ENCODE results near the gene SLC5A10. TPM values are rescaled to one million over a fixed set of nuclear protein-coding genes. Genes with fewer than 3 reads are reported as not detected.
A peak's percentile ranks its signal among the peaks of the same experiment; 100 is the strongest.

Gene SLC5A10
- total RNA-seq, 4 donors from 2014 or later, result not detected

DNA sequence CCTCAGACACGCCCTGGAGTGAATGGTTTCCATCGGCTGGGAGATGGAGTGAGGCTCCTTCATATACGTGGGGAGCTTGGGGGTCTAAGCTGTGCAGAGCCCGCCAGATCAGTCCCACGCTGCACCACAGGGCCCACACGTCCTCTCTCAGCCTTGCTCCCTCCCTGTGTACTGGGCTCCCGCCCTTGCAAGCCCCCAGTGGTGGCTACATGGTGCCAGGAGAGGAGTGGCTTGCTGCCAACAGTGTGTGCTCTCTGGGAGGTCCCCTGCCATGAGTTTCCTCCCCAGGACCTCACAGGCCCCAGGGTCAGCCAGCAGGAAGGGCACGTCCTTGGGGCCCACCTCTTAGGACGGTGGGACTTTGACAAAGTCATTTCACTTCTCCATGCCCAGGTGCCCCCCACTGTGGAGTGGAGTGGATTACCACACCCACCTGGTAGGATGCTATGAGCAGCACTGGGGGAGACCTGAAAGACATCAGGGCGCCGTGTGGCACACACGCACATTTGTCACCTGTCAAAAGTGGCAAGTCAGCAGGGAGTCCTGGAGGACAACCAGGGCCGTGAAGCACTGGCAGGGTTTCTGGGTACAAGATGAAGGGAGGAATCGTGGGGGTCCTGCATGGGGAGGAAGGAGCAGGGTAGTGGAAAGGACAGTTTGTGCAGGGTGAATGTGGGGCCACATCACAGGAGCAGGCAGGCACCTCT is 13.7 kb downstream of the SLC5A10 start:
- Histone ChIP-seq H3K27me3 (no peaks in the 10 kb centered on the region), H3K4me1 (peaks cover 0 to 4% of the 10 kb centered on the region in 2 donors), H3K4me3 (no peak overlapping the region), H3K9me3 (no peaks in the 10 kb centered on the region), H3K27ac (no peak overlapping the region), H3K36me3 (no peaks in the 10 kb centered on the region)
- no peak for DNase-seq
- intact Hi-C loops (cut with DNase I; ENCODE audit: low total_unique reads), result no loop called here
- TF ChIP-seq, protein P1, sequence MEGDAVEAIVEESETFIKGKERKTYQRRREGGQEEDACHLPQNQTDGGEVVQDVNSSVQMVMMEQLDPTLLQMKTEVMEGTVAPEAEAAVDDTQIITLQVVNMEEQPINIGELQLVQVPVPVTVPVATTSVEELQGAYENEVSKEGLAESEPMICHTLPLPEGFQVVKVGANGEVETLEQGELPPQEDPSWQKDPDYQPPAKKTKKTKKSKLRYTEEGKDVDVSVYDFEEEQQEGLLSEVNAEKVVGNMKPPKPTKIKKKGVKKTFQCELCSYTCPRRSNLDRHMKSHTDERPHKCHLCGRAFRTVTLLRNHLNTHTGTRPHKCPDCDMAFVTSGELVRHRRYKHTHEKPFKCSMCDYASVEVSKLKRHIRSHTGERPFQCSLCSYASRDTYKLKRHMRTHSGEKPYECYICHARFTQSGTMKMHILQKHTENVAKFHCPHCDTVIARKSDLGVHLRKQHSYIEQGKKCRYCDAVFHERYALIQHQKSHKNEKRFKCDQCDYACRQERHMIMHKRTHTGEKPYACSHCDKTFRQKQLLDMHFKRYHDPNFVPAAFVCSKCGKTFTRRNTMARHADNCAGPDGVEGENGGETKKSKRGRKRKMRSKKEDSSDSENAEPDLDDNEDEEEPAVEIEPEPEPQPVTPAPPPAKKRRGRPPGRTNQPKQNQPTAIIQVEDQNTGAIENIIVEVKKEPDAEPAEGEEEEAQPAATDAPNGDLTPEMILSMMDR (IDR thresholded peaks at IDR 0.05), result no peak
- no peak for TF ChIP-seq POLR2A (IDR thresholded peaks at IDR 0.05)

DNA sequence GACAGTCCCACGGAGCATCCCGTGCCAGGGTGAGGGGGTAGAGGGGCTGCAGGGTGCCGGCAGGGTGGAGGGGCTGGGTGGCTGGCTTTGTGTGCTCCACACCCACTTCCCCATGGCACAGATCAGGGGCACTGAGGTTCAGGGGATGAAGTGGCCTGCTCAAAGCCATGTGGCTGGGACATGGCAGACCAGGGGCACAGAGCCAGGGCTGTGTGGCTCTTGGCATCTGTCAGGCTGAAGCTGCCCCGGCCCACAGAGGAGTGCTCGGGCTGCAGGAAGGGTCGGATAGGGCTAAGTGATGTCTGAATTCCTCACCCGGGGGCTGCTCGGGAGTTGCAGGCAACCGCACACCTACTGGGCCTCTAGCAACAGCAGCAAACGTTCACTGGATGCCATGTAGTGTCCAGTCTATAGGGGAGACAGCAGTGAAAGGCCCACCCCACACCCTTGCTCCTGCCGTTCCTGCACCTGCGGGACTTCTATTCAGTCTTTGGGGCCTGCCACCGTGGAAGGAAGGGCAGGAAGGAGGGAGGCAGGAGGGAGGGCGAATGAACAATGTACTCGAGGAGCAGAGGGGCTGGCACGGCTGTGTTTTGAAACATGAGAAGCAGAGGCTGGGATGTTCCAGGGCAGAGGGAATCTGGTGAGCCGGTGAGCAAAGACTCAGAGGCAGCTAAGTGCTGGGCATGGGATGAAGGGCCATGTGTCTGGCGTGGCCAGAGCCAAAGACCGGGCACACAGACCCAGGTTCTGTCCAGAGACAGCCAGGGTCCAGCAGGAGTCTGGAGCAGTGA is 15.1 kb downstream of the SLC5A10 start:
- TF ChIP-seq POLR2A (IDR thresholded peaks at IDR 0.05), result no peak
- TF ChIP-seq, protein P1 (IDR thresholded peaks at IDR 0.05), result no peak
- Histone ChIP-seq H3K27ac (no peak overlapping the region), H3K27me3 (no peaks in the 10 kb centered on the region), H3K9me3 (no peaks in the 10 kb centered on the region), H3K4me3 (no peak overlapping the region), H3K4me1 (no peaks in the 10 kb centered on the region), H3K36me3 (no peaks in the 10 kb centered on the region)
- intact Hi-C loops (cut with DNase I; ENCODE audit: low total_unique reads), result no loop called here
- DNase-seq, result no peak

DNA sequence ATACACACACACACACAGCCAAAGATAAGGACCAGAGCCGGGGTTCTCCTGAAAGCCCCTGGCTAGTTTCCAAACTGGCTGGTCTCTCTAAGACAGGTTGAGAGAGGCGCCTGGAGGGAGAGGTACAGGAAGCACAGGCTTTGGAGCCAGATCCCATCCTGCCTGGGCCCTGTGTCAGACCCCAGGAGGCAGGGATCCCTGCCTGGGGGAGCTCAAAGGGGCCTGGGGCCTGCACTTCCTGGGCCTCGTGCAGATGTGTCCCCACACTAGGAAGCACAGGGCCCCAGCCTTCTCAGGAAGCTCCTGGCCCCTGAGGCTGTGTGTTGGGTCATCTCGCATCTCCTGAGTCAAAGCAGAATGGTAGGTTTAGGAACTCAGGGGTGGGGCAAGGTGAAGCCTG is 16.0 kb downstream of the SLC5A10 start:
- Histone ChIP-seq H3K27ac (peak overlapping the region in 1 of 2 donors; percentile 12), H3K4me1 (no peaks in the 10 kb centered on the region), H3K4me3 (no peak overlapping the region), H3K27me3 (no peaks in the 10 kb centered on the region), H3K9me3 (no peaks in the 10 kb centered on the region), H3K36me3 (no peaks in the 10 kb centered on the region)
- DNase-seq, result no peak
- intact Hi-C loops (cut with DNase I; ENCODE audit: low total_unique reads), result no loop called here
- TF ChIP-seq, protein P1 (IDR thresholded peaks at IDR 0.05), result no peak
- TF ChIP-seq POLR2A (IDR thresholded peaks at IDR 0.05), result no peak

DNA sequence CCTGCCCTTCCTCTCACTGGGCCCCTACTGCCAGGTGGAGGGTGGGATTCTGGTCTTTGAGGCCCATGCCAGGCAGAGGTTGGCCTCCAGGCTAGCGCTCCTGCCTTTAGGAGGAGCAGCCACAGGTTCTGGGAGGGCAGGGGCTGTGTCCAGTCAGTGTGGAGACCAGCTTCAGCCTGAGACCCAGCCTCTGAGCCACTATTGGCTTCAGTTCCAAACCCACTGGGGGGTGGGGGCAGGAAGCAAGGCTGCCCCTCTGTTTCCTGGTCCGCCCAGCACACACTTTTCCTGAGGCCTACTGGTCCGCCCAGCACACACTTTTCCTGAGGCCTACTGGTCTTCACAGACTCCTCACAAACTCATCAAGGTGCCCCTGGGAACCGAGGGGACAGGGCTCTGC is 16.4 kb downstream of the SLC5A10 start:
- H3K4me1 ChIP-seq, result no peaks in the 10 kb centered on the region
- H3K27ac ChIP-seq, result peak overlapping the region in 1 of 2 donors; percentile 12
- no peaks in the 10 kb centered on the region for H3K27me3 ChIP-seq
- H3K36me3 ChIP-seq, result no peaks in the 10 kb centered on the region
- H3K4me3 ChIP-seq, result no peak overlapping the region
- DNase-seq, result no peak
- no peak for TF ChIP-seq POLR2A (IDR thresholded peaks at IDR 0.05)
- TF ChIP-seq, protein P1 (IDR thresholded peaks at IDR 0.05), result no peak
- no peaks in the 10 kb centered on the region for H3K9me3 ChIP-seq
- intact Hi-C loops (cut with DNase I; ENCODE audit: low total_unique reads), result no loop called here
